GM13976 (cell line): ENCODE results near the gene PIM3.
A peak's percentile ranks its signal among the peaks of the same experiment; 100 is the strongest.

Experiments used
- DNase-seq: peaks from one replicate; pipeline ENCODE4 v3.0.0; 2012; ENCODE audit warnings: low spot score
- CTCF ChIP-seq: IDR thresholded peaks from 2 replicates; pipeline ENCODE4 v1.5.1; 2012; ENCODE audit warnings: borderline replicate concordance, mild to moderate bottlenecking; ENCODE audit not compliant: insufficient read depth; ENCODE audit errors: extremely low read depth, missing control alignments, control extremely low read depth
- in situ Hi-C: fragments of 300-500 bp; cut with MboI; formaldehyde crosslinking; loops from one replicate; pipeline ENCODE4 v1.12.0; 2022; ENCODE audit warnings: low sequenced_read_pairs, mixed read lengths, inconsistent platforms; ENCODE audit not compliant: unreplicated experiment

PIM3 gene

GRCh38 chr22:49959782-49960158 lies 802 bp upstream of the PIM3 start:
- in situ Hi-C loops, result no loop called here
- no peak for TF ChIP-seq CTCF
- no peak for DNase-seq

- TF ChIP-seq CTCF, result no peak
- DNase-seq, result no peak
- in situ Hi-C loops, result no loop called here
Observed at GRCh38 chr22:49961005-49961600, 531 bp downstream of the PIM3 start.

- DNase-seq, result no peak
- in situ Hi-C loops, result no loop called here
- TF ChIP-seq CTCF, result no peak
Observed at GRCh38 chr22:49961601-49962011, 1.0 kb downstream of the PIM3 start.

GRCh38 chr22:49962012-49962750 lies 1.6 kb downstream of the PIM3 start:
- in situ Hi-C loops, result no loop called here
- TF ChIP-seq CTCF, result no peak
- DNase-seq, result peak; percentile 86

- in situ Hi-C loops, result no loop called here
- no peak for DNase-seq
- TF ChIP-seq CTCF, result no peak
Observed at GRCh38 chr22:49962751-49963646, 2.4 kb downstream of the PIM3 start.

- no peak for DNase-seq
- TF ChIP-seq CTCF, result no peak
Observed at GRCh38 chr22:49963647-49964026, 3.1 kb downstream of the PIM3 start.

More at GRCh38 chr22:49963647-49964026, 3.1 kb downstream of the PIM3 start:
- in situ Hi-C loops, result no loop called here
